ENCODE results near the gene ACTA2. TPM values are rescaled to one million over a fixed set of nuclear protein-coding genes. Genes with fewer than 3 reads are reported as not detected.

The ACTA2 gene
- polyA plus RNA-seq, 1 donor from 2014 or later, result 9.4 TPM

DNA sequence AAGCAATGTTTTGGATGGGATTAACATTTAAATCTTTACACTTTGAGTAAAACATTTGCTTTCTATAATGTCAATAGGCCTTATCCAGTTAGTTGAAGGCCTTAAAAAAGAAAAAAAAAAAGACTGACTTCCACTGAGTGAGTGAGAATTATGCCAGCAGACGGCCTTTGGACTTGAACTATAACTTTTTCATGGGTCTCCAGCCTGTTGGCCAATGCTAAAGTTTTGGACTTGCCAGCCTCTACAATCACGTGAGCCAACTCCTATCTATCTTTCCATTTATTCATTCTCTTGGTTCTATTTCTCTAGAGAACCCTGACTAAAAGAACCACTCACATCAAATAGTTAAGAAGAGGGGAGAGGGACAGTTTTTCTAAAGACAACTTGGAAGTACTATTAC lies 35.3 kb upstream of the ACTA2 start:
- Mint-ChIP-seq H3K4me1 (peaks cover 25 to 32% (median 27%) of the 10 kb centered on the region in 3 donors), H3K9me3 (peaks cover 0 to 3% (median 3%) of the 10 kb centered on the region in 3 donors), H3K27ac (no peak overlapping the region), H3K27me3 (no peaks in the 10 kb centered on the region), H3K4me3 (peak overlapping the region in 1 of 4 donors; percentile 44), H3K36me3 (no peaks in the 10 kb centered on the region)

DNA sequence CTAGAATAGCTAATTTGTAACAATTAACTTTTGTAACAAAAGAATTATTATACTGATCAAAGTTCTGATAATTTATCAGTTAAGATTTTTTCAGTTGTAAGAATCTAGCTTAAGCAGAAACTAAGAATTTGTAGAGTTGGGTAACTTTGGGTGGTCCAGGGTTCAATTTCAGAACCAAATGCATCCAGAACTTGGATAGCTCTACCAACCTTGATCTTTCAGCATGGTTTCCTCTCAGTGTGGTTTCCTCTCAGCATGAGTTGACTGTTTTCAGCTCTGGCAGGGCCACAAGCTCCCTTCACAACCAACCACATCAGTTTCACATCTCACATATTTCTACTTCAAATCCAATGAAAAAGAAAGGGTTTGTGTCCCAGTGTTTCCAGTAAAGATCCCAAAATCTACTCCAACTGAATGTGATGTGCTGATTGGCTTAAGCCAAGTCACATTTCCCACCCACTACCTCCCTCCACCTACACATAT lies 34.7 kb upstream of the ACTA2 start:
- Mint-ChIP-seq H3K27me3 (no peaks in the 10 kb centered on the region), H3K36me3 (no peaks in the 10 kb centered on the region), H3K4me3 (no peak overlapping the region), H3K4me1 (peaks cover 23 to 29% (median 25%) of the 10 kb centered on the region in 3 donors), H3K9me3 (peaks cover 0 to 3% (median 3%) of the 10 kb centered on the region in 3 donors), H3K27ac (no peak overlapping the region)

DNA sequence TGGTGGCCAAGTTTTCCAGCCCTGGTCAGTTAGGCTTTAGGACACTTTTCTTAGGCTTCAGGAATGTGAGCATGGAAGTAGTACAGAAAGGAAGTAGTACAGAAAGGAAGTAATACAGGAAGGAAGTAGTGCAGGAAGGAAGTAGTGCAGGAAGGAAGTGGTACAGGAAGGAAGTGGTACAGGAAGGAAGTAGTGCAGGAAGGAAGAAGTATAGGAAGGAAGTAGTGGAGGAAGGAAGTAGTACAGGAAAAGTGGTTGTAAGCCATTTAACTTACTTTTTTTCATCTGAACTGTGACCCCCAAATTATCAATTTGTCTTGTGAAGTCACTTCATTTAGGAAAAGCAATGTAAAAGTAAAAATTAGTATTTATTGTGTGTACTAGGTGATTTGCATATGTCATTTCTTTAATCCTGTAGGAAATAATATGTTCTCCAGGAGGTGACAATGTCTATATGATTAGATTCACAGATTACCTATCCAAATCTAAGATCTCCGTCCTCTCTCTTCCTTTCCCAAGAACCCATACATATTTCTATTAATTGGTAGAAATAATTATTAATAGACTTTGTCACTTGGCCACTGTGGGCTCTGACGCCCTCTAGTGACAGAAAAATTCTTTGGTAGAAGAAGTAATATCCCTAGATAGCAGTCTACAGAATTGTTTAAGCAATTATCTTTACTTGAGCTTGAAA lies 34.1 kb upstream of the ACTA2 start:
- H3K4me1 Mint-ChIP-seq, result peaks cover 18 to 23% (median 22%) of the 10 kb centered on the region in 3 donors
- no peaks in the 10 kb centered on the region for H3K36me3 Mint-ChIP-seq
- no peaks in the 10 kb centered on the region for H3K27me3 Mint-ChIP-seq
- H3K4me3 Mint-ChIP-seq, result peak overlapping the region in 2 of 4 donors; percentile 9 to 58
- H3K27ac Mint-ChIP-seq, result peak overlapping the region; percentile 4 to 82 (median 52)
- peaks cover 0 to 3% (median 3%) of the 10 kb centered on the region in 3 donors for H3K9me3 Mint-ChIP-seq

DNA sequence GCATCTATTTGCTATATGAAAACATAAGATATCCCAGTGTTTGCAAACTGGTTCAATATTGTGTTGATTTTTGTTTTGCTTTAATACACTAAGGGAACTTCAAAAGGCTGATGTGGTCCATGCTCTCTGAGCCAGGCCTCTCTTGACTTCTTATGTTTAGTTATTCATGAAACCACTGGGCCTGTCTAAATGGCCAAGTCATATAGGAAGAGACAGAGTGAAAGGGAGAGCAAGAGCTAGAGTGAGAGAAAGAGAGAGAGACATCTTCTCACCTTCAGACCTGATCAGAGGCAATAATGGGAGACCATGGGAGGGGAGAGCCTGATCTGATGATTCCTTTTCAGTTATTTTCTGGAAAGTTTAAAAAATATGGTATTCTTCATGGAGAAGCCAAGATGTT lies 32.0 kb upstream of the ACTA2 start:
- Mint-ChIP-seq H3K27me3 (no peaks in the 10 kb centered on the region), H3K4me3 (no peak overlapping the region), H3K9me3 (peaks cover 0 to 3% (median 3%) of the 10 kb centered on the region in 3 donors), H3K36me3 (no peaks in the 10 kb centered on the region), H3K4me1 (peaks cover 6 to 10% (median 7%) of the 10 kb centered on the region in 3 donors), H3K27ac (peak overlapping the region in 2 of 3 donors; percentile 3 to 33)

DNA sequence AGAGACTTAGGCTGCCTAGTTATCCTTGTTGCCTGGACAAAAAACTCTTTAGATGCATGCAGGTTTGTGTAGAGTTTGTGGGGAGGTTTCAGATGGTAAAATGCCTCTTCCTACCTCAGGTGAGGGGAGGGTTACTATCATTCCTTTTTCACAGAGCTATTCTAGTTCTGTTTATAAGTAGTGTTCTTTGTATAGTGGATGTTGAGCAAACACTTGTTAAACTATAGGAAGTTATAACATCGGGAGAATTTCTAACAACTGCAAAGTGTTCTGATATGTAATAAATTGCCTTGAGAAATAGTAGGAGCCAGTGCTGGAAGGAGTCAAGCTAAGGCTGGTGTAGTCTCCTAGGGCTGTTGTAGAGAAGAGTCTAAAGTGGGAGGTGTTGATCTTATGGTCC lies 31.4 kb upstream of the ACTA2 start:
- Mint-ChIP-seq H3K27ac (peak overlapping the region in 2 of 3 donors; percentile 3 to 59), H3K36me3 (no peaks in the 10 kb centered on the region), H3K27me3 (no peaks in the 10 kb centered on the region), H3K4me3 (no peak overlapping the region), H3K9me3 (peaks cover 0 to 3% (median 3%) of the 10 kb centered on the region in 3 donors), H3K4me1 (peaks cover 4 to 8% (median 5%) of the 10 kb centered on the region in 3 donors)

DNA sequence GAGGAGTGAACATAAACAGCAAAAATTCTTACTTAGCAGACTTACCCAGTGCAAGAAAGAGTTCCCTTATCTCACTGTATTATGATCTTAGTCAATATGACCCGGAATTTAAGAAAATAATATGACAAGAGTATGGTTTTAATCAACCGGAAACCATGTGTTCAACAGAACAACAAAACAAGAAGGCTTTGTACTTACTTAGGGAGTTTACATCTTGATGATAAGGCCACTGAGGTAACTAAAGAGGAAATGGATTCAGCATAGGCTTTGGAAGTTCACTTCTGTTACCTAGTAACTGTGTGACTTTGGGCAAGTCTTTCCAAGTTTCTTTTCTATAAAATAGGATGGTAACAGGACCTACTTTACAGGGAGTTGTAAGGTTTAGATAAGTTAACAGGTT lies 30.6 kb upstream of the ACTA2 start:
- Mint-ChIP-seq H3K4me1 (peaks cover 4 to 8% (median 5%) of the 10 kb centered on the region in 3 donors), H3K9me3 (peaks cover 0 to 3% (median 3%) of the 10 kb centered on the region in 3 donors), H3K4me3 (no peak overlapping the region), H3K27me3 (no peaks in the 10 kb centered on the region), H3K27ac (no peak overlapping the region), H3K36me3 (no peaks in the 10 kb centered on the region)

DNA sequence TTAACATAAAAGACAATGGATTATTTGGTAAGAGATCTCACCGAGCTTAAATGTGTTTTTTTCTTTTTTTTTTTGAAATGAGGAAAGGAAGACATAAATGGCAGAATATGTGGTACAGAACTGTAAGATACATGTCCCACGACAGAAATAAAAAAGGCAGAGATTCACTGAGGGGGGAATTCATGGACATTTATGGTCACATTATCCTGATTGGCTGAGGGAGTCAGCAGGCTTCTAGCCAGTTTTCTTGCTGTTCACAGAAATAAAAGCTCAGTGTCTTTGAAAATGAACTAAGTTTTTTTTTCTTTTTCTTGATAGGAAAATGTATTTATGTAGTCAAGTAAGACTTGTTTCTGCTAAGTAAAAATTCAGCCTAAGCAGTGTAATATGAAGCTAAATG lies 29.8 kb upstream of the ACTA2 start:
- no peak overlapping the region for H3K27ac Mint-ChIP-seq
- peaks cover 0 to 3% (median 3%) of the 10 kb centered on the region in 3 donors for H3K9me3 Mint-ChIP-seq
- H3K4me1 Mint-ChIP-seq, result peaks cover 0 to 6% (median 2%) of the 10 kb centered on the region in 3 donors
- no peak overlapping the region for H3K4me3 Mint-ChIP-seq
- no peaks in the 10 kb centered on the region for H3K27me3 Mint-ChIP-seq
- H3K36me3 Mint-ChIP-seq, result no peaks in the 10 kb centered on the region

DNA sequence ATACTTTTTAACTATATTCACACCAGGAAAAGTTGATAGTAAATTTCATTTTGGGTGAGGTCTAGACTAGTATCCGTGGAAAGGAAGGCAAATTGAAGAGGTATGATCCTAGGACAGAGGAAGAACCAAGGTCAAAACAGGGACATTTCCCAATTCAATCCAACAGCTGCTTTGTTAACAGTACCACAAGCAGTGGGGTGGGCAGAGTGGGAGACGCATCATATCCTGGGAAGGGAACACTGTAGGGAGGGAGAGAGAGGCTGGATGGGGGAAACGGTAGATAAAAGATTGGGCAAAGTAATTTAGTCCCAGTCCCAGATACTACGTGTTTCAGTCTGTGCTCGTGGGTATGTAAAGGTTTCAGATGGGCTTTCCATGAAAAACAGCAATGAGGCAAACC lies 28.9 kb upstream of the ACTA2 start:
- no peaks in the 10 kb centered on the region for H3K27me3 Mint-ChIP-seq
- H3K4me3 Mint-ChIP-seq, result no peak overlapping the region
- peaks cover 0 to 2% (median 1%) of the 10 kb centered on the region in 3 donors for H3K9me3 Mint-ChIP-seq
- H3K4me1 Mint-ChIP-seq, result peaks cover 0 to 4% (median under 1%) of the 10 kb centered on the region in 3 donors
- H3K36me3 Mint-ChIP-seq, result no peaks in the 10 kb centered on the region
- H3K27ac Mint-ChIP-seq, result peak overlapping the region in 1 of 3 donors; percentile 45

DNA sequence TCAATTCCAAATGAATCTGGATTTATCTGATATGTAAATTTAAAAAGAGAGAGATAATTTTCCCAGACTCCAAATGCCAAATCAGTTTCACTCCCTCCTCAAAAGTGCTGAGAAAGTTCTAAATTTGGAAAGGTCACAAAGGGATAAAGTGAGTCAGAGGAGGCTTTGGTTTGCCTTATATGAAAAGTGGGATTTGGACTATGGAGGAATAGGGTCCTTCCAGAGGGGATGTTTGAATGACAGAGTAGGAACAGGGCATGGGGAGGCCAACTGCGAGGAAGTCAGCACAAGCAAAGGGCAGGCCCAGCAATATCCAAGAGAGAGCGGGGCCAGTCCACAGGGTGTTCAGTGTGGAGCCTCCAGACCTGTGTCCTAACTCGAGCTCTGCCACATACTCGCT lies 28.2 kb upstream of the ACTA2 start:
- H3K27ac Mint-ChIP-seq, result no peak overlapping the region
- H3K4me3 Mint-ChIP-seq, result no peak overlapping the region
- peaks cover 0 to 2% (median 0%) of the 10 kb centered on the region in 3 donors for H3K4me1 Mint-ChIP-seq
- no peaks in the 10 kb centered on the region for H3K9me3 Mint-ChIP-seq
- no peaks in the 10 kb centered on the region for H3K27me3 Mint-ChIP-seq
- no peaks in the 10 kb centered on the region for H3K36me3 Mint-ChIP-seq

DNA sequence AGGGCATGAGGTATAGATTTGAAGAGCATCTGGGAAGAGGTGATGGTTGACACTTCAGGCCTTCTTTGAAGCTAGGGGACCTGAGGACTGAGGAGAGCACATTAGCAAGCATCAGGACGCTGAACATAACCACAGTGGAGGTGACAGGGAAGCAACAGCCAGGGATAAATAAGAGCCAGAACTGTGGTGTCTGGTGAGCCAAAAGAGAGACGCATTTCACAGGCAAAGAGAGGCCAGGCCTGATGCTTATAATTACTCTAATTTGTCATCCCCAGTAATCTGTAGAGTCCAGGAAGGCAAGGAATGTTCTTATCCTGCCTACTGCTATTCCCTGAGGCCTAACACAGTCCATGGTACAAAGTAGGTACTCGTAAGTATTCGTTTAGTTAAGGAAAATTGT lies 27.7 kb upstream of the ACTA2 start:
- Mint-ChIP-seq H3K27me3 (no peaks in the 10 kb centered on the region), H3K9me3 (no peaks in the 10 kb centered on the region), H3K27ac (no peak overlapping the region), H3K4me3 (no peak overlapping the region), H3K36me3 (no peaks in the 10 kb centered on the region), H3K4me1 (peaks cover under 1 to 4% (median 4%) of the 10 kb centered on the region in 3 donors)

DNA sequence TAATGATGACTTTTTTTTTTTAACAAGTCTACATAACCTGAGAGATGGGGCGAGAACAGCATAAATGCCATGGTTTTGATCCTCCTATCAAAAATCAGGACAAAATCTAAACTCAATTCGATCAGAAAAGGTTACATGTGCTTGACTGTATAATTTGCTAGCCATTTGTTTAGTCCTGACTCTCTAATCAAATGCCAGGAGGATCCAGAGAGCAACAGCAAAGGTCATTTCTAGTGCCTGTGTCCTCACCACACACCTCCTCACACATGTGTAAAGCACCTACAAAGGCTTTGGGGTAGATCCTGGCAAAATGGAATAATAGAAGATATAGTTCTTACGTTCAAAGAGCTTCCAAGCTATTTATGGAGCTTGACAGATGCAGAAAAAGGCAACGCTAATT lies 27.0 kb upstream of the ACTA2 start:
- Mint-ChIP-seq H3K36me3 (no peaks in the 10 kb centered on the region), H3K9me3 (no peaks in the 10 kb centered on the region), H3K4me3 (no peak overlapping the region), H3K27ac (no peak overlapping the region), H3K27me3 (no peaks in the 10 kb centered on the region), H3K4me1 (peaks cover 6 to 10% (median 7%) of the 10 kb centered on the region in 3 donors)

DNA sequence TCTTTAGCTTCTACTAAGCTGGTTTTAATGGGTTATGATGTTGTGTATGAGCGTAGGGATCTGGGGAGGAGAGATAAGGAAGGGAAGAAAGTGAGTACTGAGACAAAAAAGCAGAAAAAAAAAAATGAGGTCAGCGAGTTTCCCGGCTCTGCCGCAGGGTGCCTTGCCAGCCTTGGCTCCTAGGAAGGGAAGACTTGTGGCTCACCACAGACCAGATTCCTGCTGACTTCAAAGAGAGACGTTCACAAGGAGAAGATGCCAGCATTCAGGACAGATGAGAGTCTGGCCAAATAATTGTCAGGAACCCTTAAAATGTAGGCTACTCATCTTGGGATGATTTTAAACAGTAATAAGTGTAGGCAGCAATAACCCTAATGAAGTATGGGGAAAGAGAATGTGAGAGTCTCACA lies 26.6 kb upstream of the ACTA2 start:
- H3K9me3 Mint-ChIP-seq, result no peaks in the 10 kb centered on the region
- no peaks in the 10 kb centered on the region for H3K27me3 Mint-ChIP-seq
- H3K27ac Mint-ChIP-seq, result no peak overlapping the region
- peaks cover 6 to 12% (median 7%) of the 10 kb centered on the region in 3 donors for H3K4me1 Mint-ChIP-seq
- no peak overlapping the region for H3K4me3 Mint-ChIP-seq
- no peaks in the 10 kb centered on the region for H3K36me3 Mint-ChIP-seq

DNA sequence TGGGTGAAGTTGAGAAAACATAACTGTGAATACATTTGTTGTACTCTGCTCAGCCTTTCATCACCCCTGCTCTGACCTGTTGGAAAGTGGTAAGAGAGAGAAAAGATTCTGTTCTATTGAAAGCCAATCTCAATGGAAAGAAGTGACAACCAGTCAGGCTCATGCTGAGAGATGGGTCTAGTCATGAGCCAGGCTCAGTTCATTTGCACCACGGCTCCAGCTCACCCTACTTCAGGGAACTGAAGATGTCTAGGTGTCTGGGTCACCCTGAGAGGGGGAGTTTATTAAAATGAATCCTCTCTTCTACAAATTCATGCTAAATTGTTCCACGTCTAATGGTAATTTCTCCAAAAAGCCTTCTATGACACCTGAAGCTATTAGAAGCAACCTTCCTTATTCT lies 25.9 kb upstream of the ACTA2 start:
- H3K27ac Mint-ChIP-seq, result no peak overlapping the region
- peaks cover 6 to 12% (median 7%) of the 10 kb centered on the region in 3 donors for H3K4me1 Mint-ChIP-seq
- H3K27me3 Mint-ChIP-seq, result no peaks in the 10 kb centered on the region
- H3K4me3 Mint-ChIP-seq, result no peak overlapping the region
- no peaks in the 10 kb centered on the region for H3K9me3 Mint-ChIP-seq
- H3K36me3 Mint-ChIP-seq, result no peaks in the 10 kb centered on the region

DNA sequence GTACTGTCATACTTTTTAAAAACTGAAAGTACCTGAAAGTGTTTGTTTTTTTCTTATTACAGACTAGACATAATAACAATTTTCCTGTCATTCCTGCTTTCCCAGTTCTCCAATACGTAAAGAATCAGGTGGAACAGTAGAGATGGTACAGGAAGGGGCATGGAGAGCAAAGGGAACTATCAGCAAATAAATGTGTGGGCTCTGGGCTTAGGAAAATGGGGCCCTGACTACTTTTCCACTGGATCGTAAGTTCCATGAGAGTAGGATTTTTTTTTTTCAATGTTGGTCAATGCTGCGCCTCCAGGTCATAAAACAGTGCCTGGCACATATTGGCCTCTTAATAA lies 22.8 kb upstream of the ACTA2 start:
- Mint-ChIP-seq H3K27me3 (no peaks in the 10 kb centered on the region), H3K27ac (peak overlapping the region; percentile 44 to 90 (median 53)), H3K9me3 (no peaks in the 10 kb centered on the region), H3K4me3 (peak overlapping the region; percentile 88 to 98 (median 92)), H3K36me3 (no peaks in the 10 kb centered on the region), H3K4me1 (peaks cover 6 to 14% (median 7%) of the 10 kb centered on the region in 3 donors)

DNA sequence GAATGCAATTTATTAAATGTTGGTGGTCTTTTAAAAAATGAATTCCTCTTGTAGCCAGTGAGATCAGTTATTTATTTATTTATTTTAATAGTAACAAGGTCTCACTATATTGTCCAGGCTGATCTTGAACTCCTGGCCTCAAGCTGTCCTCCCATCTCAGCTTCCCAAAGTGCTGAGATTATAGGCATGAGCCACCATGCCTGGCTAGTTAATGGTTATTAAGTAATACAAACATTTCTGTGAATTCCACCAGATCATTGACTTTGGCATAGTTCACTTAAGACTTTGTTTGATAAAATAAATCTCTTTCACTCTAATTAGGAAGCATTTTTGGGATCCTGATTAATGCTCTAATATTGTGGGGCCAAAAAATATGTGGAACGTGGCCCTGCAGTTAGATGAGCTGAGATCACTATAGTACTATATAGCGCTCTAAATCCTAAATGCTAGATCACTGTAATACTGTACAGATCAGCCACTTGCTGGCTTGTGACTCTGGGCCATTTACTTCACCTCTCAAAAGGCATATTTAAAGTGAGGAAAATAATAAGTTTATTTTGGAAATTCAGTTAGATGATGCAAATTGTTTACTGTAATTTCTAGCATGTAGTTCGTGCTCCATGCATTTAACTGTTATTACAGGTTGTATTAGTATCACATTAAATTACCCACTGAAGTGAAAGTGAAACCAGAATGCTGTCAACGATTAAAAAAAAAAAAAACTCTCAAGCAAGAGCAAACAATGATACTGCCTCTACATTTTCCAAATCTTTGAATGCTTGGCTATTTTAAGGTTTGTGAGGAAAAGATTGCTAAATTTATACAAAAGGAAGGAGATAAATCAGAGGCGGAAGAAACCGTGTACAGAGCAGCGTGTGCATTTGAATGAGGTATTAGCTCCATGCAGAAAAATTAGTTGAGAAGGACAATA lies 22.1 kb upstream of the ACTA2 start:
- Mint-ChIP-seq H3K27me3 (no peaks in the 10 kb centered on the region), H3K36me3 (no peaks in the 10 kb centered on the region)

More for the DNA sequence above, 22.1 kb upstream of the ACTA2 start:
- Mint-ChIP-seq H3K27ac (peak overlapping the region; percentile 44 to 90 (median 76)), H3K4me3 (peak overlapping the region; percentile 88 to 98 (median 92)), H3K9me3 (no peaks in the 10 kb centered on the region), H3K4me1 (peaks cover 6 to 14% (median 7%) of the 10 kb centered on the region in 3 donors)

Data from IgD-negative memory B cell (primary cell).